Sigmoid colon (tissue), 7 donors: Measurements from ENCODE around the gene PACS1. TPM values are rescaled to one million over a fixed set of nuclear protein-coding genes. Genes with fewer than 3 reads are reported as not detected.

ENCODE experiments used
- DNase-seq: peaks from one replicate; pipeline ENCODE4 v3.0.0-alpha.2; 2019
- H3K27ac ChIP-seq, 4 donors: fragments of 200-600 bp; sonication (generic); one replicate each; pipeline ENCODE4 v1.5.1; 2016 to 2019; ENCODE audit warnings: mild to moderate bottlenecking in 1 of 4
- H3K27me3 ChIP-seq, 3 donors: fragments of 200-600 bp; sonication (generic); one replicate each; pipeline ENCODE4 v1.5.1; 2019; ENCODE audit warnings: mild to moderate bottlenecking in 1 of 3
- H3K36me3 ChIP-seq, 4 donors: fragments of 200-600 bp; sonication (generic); one replicate each; pipeline ENCODE4 v1.5.1; 2016 to 2019
- H3K4me1 ChIP-seq, 4 donors: fragments of 200-600 bp; sonication (generic); one replicate each; pipeline ENCODE4 v1.5.1; 2017 to 2019
- H3K4me3 ChIP-seq, 4 donors: fragments of 200-600 bp; sonication (generic); one replicate each; pipeline ENCODE4 v1.5.1; 2017 to 2019; ENCODE audit warnings: mild to moderate bottlenecking in 2 of 4, moderate library complexity in 1 of 4
- H3K9me3 ChIP-seq, 4 donors: fragments of 200-600 bp in 3 of 4; sonication (generic) in 3 of 4; one replicate each; pipeline versions ENCODE4 v1.5.1 to v1.6.1; 2013 to 2019
- EP300 ChIP-seq, 4 donors: sonication (generic); formaldehyde crosslinking; IDR thresholded peaks; one replicate each; pipeline ENCODE4 v1.6.1; 2017; ENCODE audit warnings: antibody characterized with exemption in 4 of 4
- POLR2A ChIP-seq, 2 donors: fragments of 450-650 bp; IDR thresholded peaks; one replicate each; pipeline ENCODE4 v1.6.1; 2016; ENCODE audit warnings: antibody characterized with exemption in 2 of 2, mild to moderate bottlenecking in 2 of 2, moderate library complexity in 2 of 2
- POLR2AphosphoS5 ChIP-seq, 4 donors: sonication (generic); formaldehyde crosslinking; IDR thresholded peaks; one replicate each; pipeline ENCODE4 v1.6.1; 2017; ENCODE audit warnings: antibody characterized with exemption in 4 of 4
- WGBS, 2 donors: extraction: QIAGEN DNeasy Blood & Tissue Kit; methylation state at CpG; one replicate each; pipeline ENCODE4 v1.1.7; 2013; 5-methylcytosine and 5-hydroxymethylcytosine counted together
- intact Hi-C: fragments of 100-400 bp; cut with DNase I; formaldehyde crosslinking; loops from one replicate; pipeline ENCODE4 v1.15.1; 2023
- polyA plus RNA-seq, 3 donors: library from polyadenylated mRNA; stranded (reverse); fragments of 200-250 nt; gene quantifications; one replicate each; pipeline ENCODE4 v1.2.3, GENCODE V29; 2013
- total RNA-seq, 4 donors: library from RNA; depleted of rRNA; stranded (reverse); fragments of >200 nt; gene quantifications; one replicate each; pipeline ENCODE4 v1.1.0, GENCODE V29; 2016
- TF ChIP-seq, protein P1 (sequence below), 4 experiments: fragments of 450-650 bp in 3 of 4; fragments of 200-600 bp in 1 of 4; IDR thresholded peaks; one replicate each; pipeline ENCODE4 v1.5.1; 2016 to 2019; ENCODE audit warnings: antibody characterized with exemption in 4 of 4, mild to moderate bottlenecking in 3 of 4, moderate library complexity in 2 of 4
- donor health status: healthy with polysubstance abuse.
- donor health status: Bipolar disorder and iron deficiency.
- donor health status: healthy.

The PACS1 gene
- total and polyA plus RNA-seq, 7 donors: 2.1 to 75.9 (median 22.8) TPM

DNA sequence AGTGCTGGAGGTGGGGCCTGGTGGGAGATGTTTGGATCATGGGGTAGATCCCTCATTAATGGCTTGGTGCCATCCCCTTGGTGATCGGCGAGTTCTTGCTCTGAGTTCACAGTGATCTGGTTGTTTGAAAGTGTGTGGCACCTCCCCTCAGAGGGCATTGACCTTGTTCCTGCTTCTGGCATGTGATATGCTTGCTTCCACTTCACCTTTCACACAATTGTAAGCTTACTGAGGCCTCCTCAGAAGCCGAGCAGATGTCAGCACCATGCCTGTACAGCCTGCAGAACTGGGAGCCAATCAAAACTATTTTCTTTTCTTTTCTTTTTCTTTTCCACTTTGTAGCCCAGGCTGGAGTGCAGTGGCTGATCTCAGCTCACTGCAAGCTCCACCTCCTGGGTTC is 32.7 kb upstream of the PACS1 start:
- H3K4me3 ChIP-seq: no peak overlapping the region
- no peaks in the 10 kb centered on the region for H3K36me3 ChIP-seq
- WGBS, 2 donors: 81 to 94% methylated on average over 3 of the region's 3 CpGs
- H3K27me3 ChIP-seq: no peaks in the 10 kb centered on the region
- H3K4me1 ChIP-seq: no peaks in the 10 kb centered on the region
- intact Hi-C loops: no loop called here
- TF ChIP-seq POLR2A (IDR thresholded peaks at IDR 0.05): no peak
- TF ChIP-seq, protein P1, sequence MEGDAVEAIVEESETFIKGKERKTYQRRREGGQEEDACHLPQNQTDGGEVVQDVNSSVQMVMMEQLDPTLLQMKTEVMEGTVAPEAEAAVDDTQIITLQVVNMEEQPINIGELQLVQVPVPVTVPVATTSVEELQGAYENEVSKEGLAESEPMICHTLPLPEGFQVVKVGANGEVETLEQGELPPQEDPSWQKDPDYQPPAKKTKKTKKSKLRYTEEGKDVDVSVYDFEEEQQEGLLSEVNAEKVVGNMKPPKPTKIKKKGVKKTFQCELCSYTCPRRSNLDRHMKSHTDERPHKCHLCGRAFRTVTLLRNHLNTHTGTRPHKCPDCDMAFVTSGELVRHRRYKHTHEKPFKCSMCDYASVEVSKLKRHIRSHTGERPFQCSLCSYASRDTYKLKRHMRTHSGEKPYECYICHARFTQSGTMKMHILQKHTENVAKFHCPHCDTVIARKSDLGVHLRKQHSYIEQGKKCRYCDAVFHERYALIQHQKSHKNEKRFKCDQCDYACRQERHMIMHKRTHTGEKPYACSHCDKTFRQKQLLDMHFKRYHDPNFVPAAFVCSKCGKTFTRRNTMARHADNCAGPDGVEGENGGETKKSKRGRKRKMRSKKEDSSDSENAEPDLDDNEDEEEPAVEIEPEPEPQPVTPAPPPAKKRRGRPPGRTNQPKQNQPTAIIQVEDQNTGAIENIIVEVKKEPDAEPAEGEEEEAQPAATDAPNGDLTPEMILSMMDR (IDR thresholded peaks at IDR 0.05): no peak
- TF ChIP-seq POLR2AphosphoS5 (IDR thresholded peaks at IDR 0.05): no peak
- no peak for DNase-seq
- H3K9me3 ChIP-seq: no peaks in the 10 kb centered on the region
- no peak overlapping the region for H3K27ac ChIP-seq

DNA sequence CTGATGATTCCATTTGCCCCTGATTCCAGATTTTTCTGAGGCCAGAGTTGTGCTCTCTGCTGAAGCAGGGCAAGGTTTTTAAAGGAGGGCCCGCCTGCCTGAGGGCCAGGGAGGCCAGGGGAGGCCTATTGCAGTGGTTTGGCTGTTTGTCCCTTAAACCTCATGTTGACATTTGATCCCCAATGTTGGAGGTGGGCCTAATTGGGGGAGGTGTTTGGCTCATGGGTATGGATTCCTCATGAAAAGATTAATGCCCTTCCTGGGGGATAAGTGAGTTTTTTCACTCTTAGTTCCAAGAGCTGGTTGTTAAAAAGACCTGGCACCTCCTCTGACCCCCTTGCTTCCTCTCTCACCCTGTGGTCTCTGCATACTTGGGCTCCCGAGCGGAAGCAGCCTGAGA is 30.3 kb upstream of the PACS1 start:
- H3K27me3 ChIP-seq: no peaks in the 10 kb centered on the region
- 89 to 92% methylated on average over 3 of the region's 3 CpGs for WGBS, 2 donors
- intact Hi-C loops: no loop called here
- H3K36me3 ChIP-seq: no peaks in the 10 kb centered on the region
- H3K4me1 ChIP-seq: no peaks in the 10 kb centered on the region
- TF ChIP-seq EP300 (IDR thresholded peaks at IDR 0.05) (no peak), POLR2A (IDR thresholded peaks at IDR 0.05) (no peak), POLR2AphosphoS5 (IDR thresholded peaks at IDR 0.05) (no peak)
- TF ChIP-seq, protein P1 (IDR thresholded peaks at IDR 0.05): no peak
- no peak overlapping the region for H3K4me3 ChIP-seq
- no peaks in the 10 kb centered on the region for H3K9me3 ChIP-seq
- no peak overlapping the region for H3K27ac ChIP-seq
- DNase-seq: no peak

DNA sequence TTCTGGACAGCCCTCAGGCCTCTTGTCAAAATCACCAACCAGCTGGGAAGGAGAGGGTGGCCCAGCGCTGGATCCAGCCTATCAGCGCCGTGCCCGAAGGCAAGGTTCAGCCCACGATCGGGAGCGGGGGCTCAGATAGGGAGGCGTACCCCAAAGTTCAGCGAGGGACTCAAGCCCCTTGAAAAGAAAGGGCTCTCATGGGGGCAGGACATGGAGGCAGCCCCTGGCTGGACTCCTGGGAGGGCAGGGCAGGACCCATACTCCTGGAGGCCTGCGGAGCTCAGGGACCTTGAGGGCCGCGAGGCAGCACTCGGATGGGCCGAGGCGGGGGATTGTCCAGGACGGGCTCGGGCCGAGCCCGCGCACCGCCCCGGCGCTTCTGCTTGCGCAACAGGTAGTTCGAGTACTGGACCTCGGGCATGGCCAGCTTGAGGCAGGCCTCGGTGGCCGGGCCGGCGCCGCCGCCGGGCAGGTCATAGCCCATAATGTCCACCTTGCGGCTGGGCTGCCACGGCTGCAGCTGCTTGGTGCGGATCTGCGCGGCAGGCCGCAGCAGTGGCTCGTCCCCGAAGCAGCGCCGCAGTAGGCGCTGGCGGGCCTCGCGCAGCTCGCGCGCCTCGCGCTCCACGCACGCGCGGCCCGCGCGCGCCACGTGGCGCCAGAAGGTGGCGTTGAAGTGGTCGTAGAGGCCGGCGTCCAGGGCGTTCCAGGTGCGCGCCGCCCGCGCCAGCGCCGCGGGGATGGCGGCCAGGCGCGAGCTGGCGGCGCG is 27.7 kb upstream of the PACS1 start:
- no peaks in the 10 kb centered on the region for H3K36me3 ChIP-seq
- TF ChIP-seq POLR2AphosphoS5 (IDR thresholded peaks at IDR 0.05) (no peak), EP300 (IDR thresholded peaks at IDR 0.05) (no peak), POLR2A (IDR thresholded peaks at IDR 0.05) (no peak)
- TF ChIP-seq, protein P1 (IDR thresholded peaks at IDR 0.05): no peak
- peaks cover 0 to 3% (median 2%) of the 10 kb centered on the region in 3 donors for H3K27me3 ChIP-seq
- intact Hi-C loops: no loop called here
- no peaks in the 10 kb centered on the region for H3K9me3 ChIP-seq
- no peak overlapping the region for H3K27ac ChIP-seq
- no peak overlapping the region for H3K4me3 ChIP-seq
- WGBS, 2 donors: 97% methylated on average over 81 of the region's 81 CpGs
- DNase-seq: no peak
- H3K4me1 ChIP-seq: peaks cover 0 to 7% (median 3%) of the 10 kb centered on the region in 4 donors

DNA sequence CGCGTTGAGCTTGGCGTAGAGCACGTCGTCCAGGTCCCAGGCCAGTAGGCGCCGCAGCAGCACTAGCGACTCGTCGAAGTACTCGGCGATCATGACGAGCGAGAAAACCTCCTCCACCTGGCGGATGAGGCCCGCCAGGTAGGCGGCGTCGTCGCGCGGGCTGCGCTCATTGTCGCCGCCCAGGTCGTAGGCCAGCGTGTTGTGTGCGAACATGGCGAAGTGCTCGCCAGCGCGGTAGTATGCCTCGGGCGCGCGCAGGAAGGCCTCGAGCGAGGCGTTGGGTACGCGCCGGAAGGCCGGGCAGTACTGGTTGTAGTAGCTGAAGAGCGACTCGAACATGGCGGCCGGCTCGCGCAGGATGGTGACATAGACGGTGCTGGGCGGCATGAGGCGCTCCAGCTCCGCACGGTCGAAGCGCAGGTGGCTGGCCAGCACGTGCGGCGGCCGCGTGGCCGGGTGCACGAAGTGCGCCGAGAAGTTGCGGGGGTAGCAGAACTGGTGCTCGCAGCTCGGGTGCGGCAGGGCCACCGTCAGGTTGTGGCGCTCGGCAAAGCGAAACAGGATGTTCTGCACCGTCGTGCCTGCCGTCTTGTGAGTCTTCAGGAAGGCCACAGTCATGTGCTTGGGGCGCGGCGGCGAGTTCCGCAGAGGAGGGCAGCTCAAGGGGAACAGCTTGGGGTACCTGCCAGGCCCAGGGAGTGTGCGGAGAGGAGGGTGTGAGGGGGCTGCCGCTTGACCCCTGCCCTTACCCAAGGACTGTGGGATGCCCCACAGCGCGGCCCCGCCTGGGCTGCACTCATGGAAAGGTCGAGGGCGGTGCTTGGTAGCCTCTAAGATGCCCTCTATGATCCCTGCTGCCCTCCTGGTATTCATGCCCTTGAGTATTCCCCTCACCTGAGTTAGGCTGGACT is 26.8 kb upstream of the PACS1 start:
- 97% methylated on average over 88 of the region's 88 CpGs for WGBS, 2 donors

More for the DNA sequence above, 26.8 kb upstream of the PACS1 start:
- no peak for TF ChIP-seq EP300 (IDR thresholded peaks at IDR 0.05)
- no peak for TF ChIP-seq POLR2A (IDR thresholded peaks at IDR 0.05)
- TF ChIP-seq, protein P1 (IDR thresholded peaks at IDR 0.05): no peak
- no peak for TF ChIP-seq POLR2AphosphoS5 (IDR thresholded peaks at IDR 0.05)
- intact Hi-C loops: no loop called here
- Histone ChIP-seq H3K36me3 (no peaks in the 10 kb centered on the region), H3K4me1 (peaks cover 0 to 7% (median 3%) of the 10 kb centered on the region in 4 donors), H3K4me3 (no peak overlapping the region), H3K27me3 (peaks cover 5 to 12% (median 10%) of the 10 kb centered on the region in 3 donors), H3K9me3 (no peaks in the 10 kb centered on the region), H3K27ac (no peak overlapping the region)
- DNase-seq: no peak
